Esophagus squamous epithelium (tissue), 5 donors: ENCODE data around the gene WASL. TPM values are rescaled to one million over a fixed set of nuclear protein-coding genes. Genes with fewer than 3 reads are reported as not detected.

Source experiments
- DNase-seq: peaks from one replicate; lab custom pipeline; 2025; lab: John Stamatoyannopoulos, UW
- H3K27ac ChIP-seq, 4 donors: fragments of 200-600 bp; sonication (generic); one replicate each; pipeline ENCODE4 v1.5.1; 2016 to 2019; ENCODE audit warnings: mild to moderate bottlenecking in 1 of 4
- H3K27me3 ChIP-seq, 4 donors: fragments of 200-600 bp; sonication (generic); 1 replicate in 3 of 4; 2 replicates in 1 of 4; pipeline versions ENCODE4 v1.5.1 to v1.6.0; 2017 to 2021; ENCODE audit warnings: antibody characterized with exemption in 1 of 4
- H3K36me3 ChIP-seq, 3 donors: fragments of 200-600 bp; sonication (generic); one replicate each; pipeline ENCODE4 v1.5.1; 2016 to 2019
- H3K4me1 ChIP-seq, 3 donors: fragments of 200-600 bp; sonication (generic); one replicate each; pipeline ENCODE4 v1.5.1; 2017 to 2019
- H3K4me3 ChIP-seq, 4 donors: fragments of 200-600 bp; sonication (generic); 1 replicate in 3 of 4; 2 replicates in 1 of 4; pipeline ENCODE4 v1.5.1; 2016 to 2019; ENCODE audit warnings: mild to moderate bottlenecking in 2 of 4, moderate library complexity in 1 of 4
- H3K9me3 ChIP-seq, 3 donors: fragments of 200-600 bp; sonication (generic); one replicate each; pipeline ENCODE4 v1.5.1; 2016 to 2019
- POLR2A ChIP-seq, 4 donors: fragments of 450-650 bp; IDR thresholded peaks; one replicate each; pipeline ENCODE4 v1.6.1; 2017; ENCODE audit warnings: antibody characterized with exemption in 4 of 4, mild to moderate bottlenecking in 4 of 4, moderate library complexity in 3 of 4
- WGBS, 2 donors: methylation state at CpG; one replicate each; pipeline ENCODE4 v1.1.5; 2018; 5-methylcytosine and 5-hydroxymethylcytosine counted together
- intact Hi-C: fragments of 100-400 bp; cut with DNase I; formaldehyde crosslinking; loops from one replicate; pipeline ENCODE4 v1.15.0; 2022
- total RNA-seq, 4 donors: library from RNA; depleted of rRNA; stranded (reverse); fragments of >200 nt; gene quantifications; one replicate each; pipeline ENCODE4 v1.1.0, GENCODE V29; 2016
- TF ChIP-seq, protein P1 (sequence below), 6 experiments: fragments of 450-650 bp in 4 of 6; fragments of 200-600 bp in 2 of 6; sonication (generic) in 2 of 6; IDR thresholded peaks; one replicate each; pipeline ENCODE4 v1.5.1; 2016 to 2019; ENCODE audit warnings: antibody characterized with exemption in 6 of 6, mild to moderate bottlenecking in 4 of 6, moderate library complexity in 4 of 6
- donor health status: DM: yes; HTN: yes; CAD: no.

Gene WASL
- total RNA-seq, 4 donors from 2014 or later: 26.0 to 34.6 (median 31.3) TPM

DNA sequence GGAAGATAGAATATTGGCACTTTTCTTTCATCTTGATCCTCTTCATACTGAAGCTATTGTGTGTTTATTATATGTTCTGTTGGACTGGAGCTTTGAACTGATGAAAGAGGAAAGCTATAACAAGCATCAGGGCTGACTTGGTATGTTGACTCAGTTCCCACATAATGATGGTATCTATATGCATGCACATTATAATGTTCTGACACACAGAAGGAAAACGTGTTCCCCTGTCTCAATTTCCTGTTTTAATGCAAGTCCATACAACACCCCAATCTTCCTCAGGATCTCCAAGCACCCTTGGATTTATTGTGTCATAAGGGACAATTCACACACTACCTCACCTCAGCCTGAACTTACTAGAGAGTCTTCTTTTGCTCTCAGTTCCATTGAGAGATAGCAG is 8.3 kb upstream of the WASL start:
- H3K4me1 ChIP-seq: no peaks in the 10 kb centered on the region
- intact Hi-C loops: no loop called here
- WGBS, 2 donors: 8 to 24% methylated on average over 1 of the region's 1 CpG
- H3K27ac ChIP-seq: peak overlapping the region in 2 of 4 donors; percentile 36
- no peaks in the 10 kb centered on the region for H3K36me3 ChIP-seq
- no peak overlapping the region for H3K4me3 ChIP-seq
- no peak for DNase-seq
- no peaks in the 10 kb centered on the region for H3K27me3 ChIP-seq
- TF ChIP-seq, protein P1, sequence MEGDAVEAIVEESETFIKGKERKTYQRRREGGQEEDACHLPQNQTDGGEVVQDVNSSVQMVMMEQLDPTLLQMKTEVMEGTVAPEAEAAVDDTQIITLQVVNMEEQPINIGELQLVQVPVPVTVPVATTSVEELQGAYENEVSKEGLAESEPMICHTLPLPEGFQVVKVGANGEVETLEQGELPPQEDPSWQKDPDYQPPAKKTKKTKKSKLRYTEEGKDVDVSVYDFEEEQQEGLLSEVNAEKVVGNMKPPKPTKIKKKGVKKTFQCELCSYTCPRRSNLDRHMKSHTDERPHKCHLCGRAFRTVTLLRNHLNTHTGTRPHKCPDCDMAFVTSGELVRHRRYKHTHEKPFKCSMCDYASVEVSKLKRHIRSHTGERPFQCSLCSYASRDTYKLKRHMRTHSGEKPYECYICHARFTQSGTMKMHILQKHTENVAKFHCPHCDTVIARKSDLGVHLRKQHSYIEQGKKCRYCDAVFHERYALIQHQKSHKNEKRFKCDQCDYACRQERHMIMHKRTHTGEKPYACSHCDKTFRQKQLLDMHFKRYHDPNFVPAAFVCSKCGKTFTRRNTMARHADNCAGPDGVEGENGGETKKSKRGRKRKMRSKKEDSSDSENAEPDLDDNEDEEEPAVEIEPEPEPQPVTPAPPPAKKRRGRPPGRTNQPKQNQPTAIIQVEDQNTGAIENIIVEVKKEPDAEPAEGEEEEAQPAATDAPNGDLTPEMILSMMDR (IDR thresholded peaks at IDR 0.05): no peak
- no peak for TF ChIP-seq POLR2A (IDR thresholded peaks at IDR 0.05)
- no peaks in the 10 kb centered on the region for H3K9me3 ChIP-seq

DNA sequence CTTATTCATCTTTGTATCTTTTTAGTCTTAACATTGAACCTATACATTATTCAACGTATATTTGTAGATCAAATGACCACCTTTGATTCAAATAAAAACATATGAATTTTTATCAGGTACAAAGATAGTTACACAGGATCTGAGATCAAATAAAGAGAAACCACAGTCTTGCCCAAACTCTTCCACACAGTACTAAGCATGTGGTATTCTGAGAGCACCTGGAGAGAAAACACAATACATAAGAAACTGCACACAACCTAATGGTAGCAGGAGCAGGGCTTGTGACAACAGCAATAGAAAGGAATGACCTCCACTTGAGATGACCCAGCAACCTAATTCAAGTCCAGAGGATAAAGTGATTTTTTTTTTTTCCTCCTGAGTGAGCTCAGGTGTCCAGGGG is 6.5 kb upstream of the WASL start:
- intact Hi-C loops: no loop called here
- H3K27me3 ChIP-seq: no peaks in the 10 kb centered on the region
- peaks cover 0 to 15% (median 0%) of the 10 kb centered on the region in 3 donors for H3K4me1 ChIP-seq
- no peak overlapping the region for H3K27ac ChIP-seq
- no peak for DNase-seq
- WGBS, 2 donors: 88 to 93% methylated on average over 1 of the region's 1 CpG
- H3K36me3 ChIP-seq: no peaks in the 10 kb centered on the region
- no peak overlapping the region for H3K4me3 ChIP-seq
- H3K9me3 ChIP-seq: no peaks in the 10 kb centered on the region
- TF ChIP-seq, protein P1 (IDR thresholded peaks at IDR 0.05): no peak
- no peak for TF ChIP-seq POLR2A (IDR thresholded peaks at IDR 0.05)

DNA sequence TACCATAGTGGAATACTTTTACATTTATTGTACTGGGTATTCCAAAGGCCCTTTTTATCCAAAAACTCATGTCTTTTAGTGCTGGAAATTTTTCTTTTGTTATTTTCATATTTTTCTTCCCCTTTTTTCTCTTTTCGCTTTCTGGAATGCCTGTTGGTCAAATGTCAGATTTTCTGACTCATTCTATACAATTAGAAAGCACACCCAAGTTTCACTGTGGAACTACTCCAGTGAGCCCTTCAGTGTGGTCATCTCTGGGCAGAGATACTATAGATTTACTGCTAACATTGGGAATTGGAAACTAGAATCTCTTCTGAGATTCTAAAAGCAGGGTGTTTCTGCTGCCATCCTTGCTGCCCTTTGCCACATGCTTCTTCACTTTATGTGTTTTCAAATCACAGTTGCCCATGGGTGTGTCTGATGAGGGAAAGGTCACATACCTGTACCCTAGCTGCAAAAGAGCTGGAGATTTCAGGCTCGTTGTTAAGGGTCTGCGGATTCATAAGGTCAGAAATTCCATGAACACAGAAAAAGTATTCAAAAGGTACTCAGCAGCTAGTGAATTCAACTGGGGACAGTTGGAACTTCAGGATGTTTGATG is 5.6 kb upstream of the WASL start:
- TF ChIP-seq, protein P1 (IDR thresholded peaks at IDR 0.05): no peak
- Histone ChIP-seq H3K9me3 (no peaks in the 10 kb centered on the region), H3K27ac (no peak overlapping the region), H3K27me3 (no peaks in the 10 kb centered on the region), H3K4me1 (peaks cover 0 to 25% (median 0%) of the 10 kb centered on the region in 3 donors), H3K36me3 (no peaks in the 10 kb centered on the region), H3K4me3 (no peak overlapping the region)
- 77 to 81% methylated on average over 3 of the region's 3 CpGs for WGBS, 2 donors
- no peak for DNase-seq
- intact Hi-C loops: no loop called here

DNA sequence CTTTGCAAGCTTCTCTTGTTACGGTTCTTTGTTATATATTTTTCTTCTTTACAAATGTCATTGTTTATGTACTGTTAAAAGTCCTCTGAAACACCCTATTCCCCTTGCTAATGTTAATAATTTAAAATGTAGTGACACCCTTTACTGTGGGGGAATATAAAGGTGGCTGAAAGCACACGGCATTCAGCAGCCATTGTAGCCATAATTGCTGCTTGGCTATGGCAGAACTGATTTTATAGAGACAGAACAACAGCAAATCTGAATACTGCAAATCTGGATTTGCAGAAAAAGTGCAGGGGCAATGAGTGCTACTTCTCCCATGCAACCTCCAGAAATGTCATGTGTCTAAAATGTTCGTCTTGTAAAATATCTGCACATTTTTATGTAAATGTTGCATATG is 3.7 kb upstream of the WASL start:
- Histone ChIP-seq H3K9me3 (no peaks in the 10 kb centered on the region), H3K4me1 (peaks cover 0 to 28% (median 3%) of the 10 kb centered on the region in 3 donors), H3K27me3 (no peaks in the 10 kb centered on the region), H3K27ac (no peak overlapping the region), H3K36me3 (no peaks in the 10 kb centered on the region), H3K4me3 (no peak overlapping the region)
- TF ChIP-seq POLR2A (IDR thresholded peaks at IDR 0.05): no peak
- TF ChIP-seq, protein P1 (IDR thresholded peaks at IDR 0.05): no peak
- no peak for DNase-seq
- intact Hi-C loops: no loop called here
- WGBS, 2 donors: 87 to 88% methylated on average over 3 of the region's 3 CpGs

DNA sequence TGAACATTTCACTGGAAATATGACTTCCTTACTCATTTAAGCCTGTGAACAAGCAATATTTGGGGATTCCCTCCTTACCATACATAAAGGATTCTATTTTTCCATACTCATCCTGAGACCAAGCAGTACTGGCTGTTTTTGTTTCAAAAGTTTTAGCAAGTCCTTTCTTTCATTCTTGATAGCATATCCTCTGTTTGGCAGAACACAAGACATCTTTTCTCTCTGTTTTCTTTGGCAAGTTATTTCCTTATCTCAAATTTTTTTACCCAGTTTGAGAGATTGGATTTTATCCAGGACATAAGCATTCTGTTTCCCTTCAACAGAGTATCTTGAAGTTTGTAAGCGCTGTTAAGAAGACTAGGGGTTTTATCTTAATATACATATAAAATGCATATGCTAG is 3.0 kb upstream of the WASL start:
- WGBS, 2 donors: 75 to 93% methylated on average over 1 of the region's 1 CpG
- intact Hi-C loops: no loop called here

More for the DNA sequence above, 3.0 kb upstream of the WASL start:
- Histone ChIP-seq H3K27me3 (no peaks in the 10 kb centered on the region), H3K4me1 (peaks cover 6 to 35% (median 7%) of the 10 kb centered on the region in 3 donors), H3K4me3 (no peak overlapping the region), H3K27ac (no peak overlapping the region), H3K9me3 (no peaks in the 10 kb centered on the region), H3K36me3 (no peaks in the 10 kb centered on the region)
- TF ChIP-seq, protein P1 (IDR thresholded peaks at IDR 0.05): no peak
- TF ChIP-seq POLR2A (IDR thresholded peaks at IDR 0.05): no peak
- DNase-seq: no peak
